IMR-90 (cell line): ENCODE results near the gene NIBAN1. TPM values are rescaled to one million over a fixed set of nuclear protein-coding genes. Genes with fewer than 3 reads are reported as not detected.

Experiments
- ATAC-seq: fragments of 200-7000 bp; cut with Tn5 transposase; 2 replicates; pipeline ENCODE4 v1.9.1; 2020; ENCODE audit warnings: low read depth, mild to moderate bottlenecking, moderate library complexity
- BruUV-seq: library from RNA; stranded (reverse); fragments of 400-500 nt; replicated peaks from 2 replicates; lab custom pipeline; 2021; lab: Mats Ljungman, UMichigan
- CTCF ChIA-PET: fragments of 300-600 bp; formaldehyde crosslinking; extraction: SDS; loops from one replicate; lab custom pipeline; 2021; ENCODE audit warnings: antibody characterized with exemption; lab: Yijun Ruan, JAX
- POLR2A ChIA-PET: fragments of 300-600 bp; sonication (Branson Sonifier 250); formaldehyde crosslinking; loops from one replicate; lab custom pipeline; 2022; ENCODE audit warnings: antibody characterized with exemption; ENCODE audit not compliant: unreplicated experiment; lab: Charles Lee
- DNase-seq: peaks from one replicate; pipeline ENCODE4 v3.0.0; 2013
- H2AFZ ChIP-seq: replicated peaks from 2 replicates; pipeline ENCODE3; 2013; ENCODE audit warnings: low read length, mild to moderate bottlenecking; ENCODE audit not compliant: poor library complexity
- H2AK5ac ChIP-seq: 2 replicates; pipeline ENCODE4 v1.6.1; 2013; ENCODE audit warnings: low read depth, low read length, inconsistent platforms
- H2AK9ac ChIP-seq: replicated peaks from 2 replicates; pipeline ENCODE3; 2013; ENCODE audit warnings: mild to moderate bottlenecking, low read depth, low read length, moderate library complexity; ENCODE audit not compliant: poor library complexity
- H2BK120ac ChIP-seq: 2 replicates; pipeline ENCODE4 v1.6.1; 2013; ENCODE audit warnings: low read depth, low read length, inconsistent platforms
- H2BK15ac ChIP-seq: 3 replicates; pipeline ENCODE4 v1.6.1; 2013; ENCODE audit warnings: low read depth, low read length, inconsistent platforms
- H2BK20ac ChIP-seq: 2 replicates; pipeline ENCODE4 v1.6.1; 2013; ENCODE audit warnings: low read depth, mild to moderate bottlenecking, inconsistent platforms, low read length, moderate library complexity
- H2BK5ac ChIP-seq: 2 replicates; pipeline ENCODE4 v1.6.1; 2013; ENCODE audit warnings: mild to moderate bottlenecking, low read depth, low read length, inconsistent platforms; ENCODE audit not compliant: poor library complexity, severe bottlenecking
- H3K14ac ChIP-seq: replicated peaks from 2 replicates; pipeline ENCODE4 v1.6.1; 2013; ENCODE audit warnings: low read depth, low read length, inconsistent platforms
- H3K18ac ChIP-seq: 2 replicates; pipeline ENCODE4 v1.6.1; 2013; ENCODE audit warnings: low read depth, low read length, control low read depth
- H3K23ac ChIP-seq: 2 replicates; pipeline ENCODE4 v1.6.1; 2013; ENCODE audit warnings: low read depth, low read length, inconsistent platforms
- H3K27ac ChIP-seq: 2 replicates; pipeline ENCODE4 v1.5.1; 2013; ENCODE audit warnings: mild to moderate bottlenecking, control low read depth, low read length; ENCODE audit not compliant: insufficient read depth
- H3K27me3 ChIP-seq: 2 replicates; pipeline ENCODE4 v1.6.1; 2013; ENCODE audit warnings: low read length; ENCODE audit not compliant: control insufficient read depth, insufficient read depth
- H3K36me3 ChIP-seq: 2 replicates; pipeline ENCODE4 v1.6.1; 2013; ENCODE audit warnings: low read length, mixed read lengths; ENCODE audit not compliant: control insufficient read depth, insufficient read depth
- H3K4ac ChIP-seq: 2 replicates; pipeline ENCODE4 v1.6.1; 2013; ENCODE audit warnings: low read depth, low read length, inconsistent platforms
- H3K4me1 ChIP-seq: 2 replicates; pipeline ENCODE4 v1.6.1; 2013; ENCODE audit warnings: low read length, mixed read lengths; ENCODE audit not compliant: control insufficient read depth, insufficient read depth
- H3K4me2 ChIP-seq: 2 replicates; pipeline ENCODE4 v1.6.1; 2013; ENCODE audit warnings: low read depth, mild to moderate bottlenecking, control low read depth, low read length, moderate library complexity
- H3K4me3 ChIP-seq: 2 replicates; pipeline ENCODE4 v1.5.1; 2013; ENCODE audit warnings: low read depth, mild to moderate bottlenecking, control low read depth, low read length, moderate library complexity; ENCODE audit not compliant: insufficient read depth
- H3K56ac ChIP-seq: 2 replicates; pipeline ENCODE4 v1.6.1; 2013; ENCODE audit warnings: low read length, inconsistent platforms; ENCODE audit not compliant: insufficient read depth; ENCODE audit errors: extremely low read depth
- H3K79me1 ChIP-seq, 2 experiments: 2 replicates each; pipeline ENCODE4 v1.6.1; 2013; ENCODE audit warnings: low read length in 2 of 2, inconsistent platforms in 1 of 2, low read depth in 1 of 2
- H3K9ac ChIP-seq: 2 replicates; pipeline ENCODE4 v1.6.1; 2013; ENCODE audit warnings: low read depth, low read length, control low read depth
- H3K9me1 ChIP-seq: 2 replicates; pipeline ENCODE4 v1.6.1; 2013; ENCODE audit warnings: low read length, inconsistent platforms; ENCODE audit not compliant: insufficient read depth
- H3K9me3 ChIP-seq: 2 replicates; pipeline ENCODE4 v1.6.1; 2013; ENCODE audit warnings: low read length; ENCODE audit not compliant: control insufficient read depth, insufficient read depth
- H4K20me1 ChIP-seq: 2 replicates; pipeline ENCODE4 v1.6.1; 2013; ENCODE audit warnings: low read length, inconsistent platforms; ENCODE audit not compliant: insufficient read depth
- H4K5ac ChIP-seq: 2 replicates; pipeline ENCODE4 v1.6.1; 2013; ENCODE audit warnings: mild to moderate bottlenecking, low read depth, low read length, control low read depth
- H4K8ac ChIP-seq, 2 experiments: 2 replicates each; pipeline ENCODE4 v1.6.1; 2013; ENCODE audit warnings: low read depth in 2 of 2, low read length in 2 of 2, control low read depth in 1 of 2, inconsistent platforms in 1 of 2
- H4K91ac ChIP-seq: 2 replicates; pipeline ENCODE4 v1.6.1; 2013; ENCODE audit warnings: low read depth, low read length, inconsistent platforms; ENCODE audit not compliant: insufficient read depth
- CTCF ChIP-seq: conservative IDR thresholded peaks from 2 replicates; pipeline ENCODE4 v1.5.1; 2012; ENCODE audit warnings: mild to moderate bottlenecking, low read depth, low read length, improper control_type of control experiment
- ELK1 ChIP-seq: fragments of 150-350 bp; IDR thresholded peaks from 2 replicates; pipeline ENCODE4 v1.6.1; 2016; ENCODE audit warnings: low read depth, mild to moderate bottlenecking, low read length, moderate library complexity, borderline replicate concordance
- FOS ChIP-seq: fragments of 150-350 bp; IDR thresholded peaks from 2 replicates; pipeline ENCODE4 v1.6.1; 2016; ENCODE audit warnings: low read depth, low read length
- RAD21 ChIP-seq: IDR thresholded peaks from 2 replicates; pipeline ENCODE4 v1.6.1; 2012; ENCODE audit warnings: low read length, improper control_type of control experiment
- SMC3 ChIP-seq: fragments of 150-350 bp; IDR thresholded peaks from 2 replicates; pipeline ENCODE4 v1.6.1; 2016; ENCODE audit warnings: low read depth, mild to moderate bottlenecking, antibody characterized with exemption, low read length, moderate library complexity
- WGBS, 2 experiments: methylation state at CpG; one replicate each; pipeline versions ENCODE4 v1.1.5 to v1.1.7; 2013; ENCODE audit warnings: missing lambda C conversion rate in 2 of 2; ENCODE audit not compliant: insufficient read length in 1 of 2; ENCODE audit errors: extremely low coverage in 2 of 2; 5-methylcytosine and 5-hydroxymethylcytosine counted together
- dilution Hi-C: fragments of 300-500 bp; cut with HindIII; formaldehyde crosslinking; loops from one replicate; pipeline ENCODE4 v1.14.3; 2018; ENCODE audit warnings: low sequenced_read_pairs; ENCODE audit not compliant: unreplicated experiment
- in situ Hi-C: fragments of 300-500 bp; cut with MboI; formaldehyde crosslinking; loops from 3 replicates; pipeline ENCODE4 v1.14.3; 2019; ENCODE audit warnings: low sequenced_read_pairs, inconsistent platforms, mixed read lengths
- intact Hi-C: fragments of 100-400 bp; cut with micrococcal nuclease; formaldehyde crosslinking; loops from 2 replicates; pipeline ENCODE4 v1.10.0; 2022
- polyA plus RNA-seq, 3 experiments: library from polyadenylated mRNA; depleted of rRNA; stranded (reverse); fragments of >200 nt; gene quantifications; 2 replicates each; pipeline ENCODE4 v1.2.3, GENCODE V29; 2012; ENCODE audit warnings: low replicate concordance in 1 of 3
- total RNA-seq: library from RNA; depleted of rRNA; stranded (reverse); fragments of >200 nt; gene quantifications from 2 replicates; pipeline ENCODE4 v1.2.3, GENCODE V29; 2012

The NIBAN1 gene
- total and polyA plus RNA-seq, 2 of the 4 experiments (the other 2 are of a cell fraction): 4.0 to 10.0 TPM

GRCh38 chr1:184986250-184986649, 11.9 kb upstream of the NIBAN1 start:
- ATAC-seq (peak; percentile 63), DNase-seq (peak; percentile 49)
- H2AK5ac ChIP-seq: no peak overlapping the region
- no peak overlapping the region for H3K27ac ChIP-seq
- no peak overlapping the region for H3K14ac ChIP-seq
- H2BK120ac ChIP-seq: no peak overlapping the region
- no peaks in the 10 kb centered on the region for H3K36me3 ChIP-seq
- WGBS, 2 experiments: 24% methylated on average over 3 of the region's 5 CpGs; no CpG with 5 or more reads in 1 of the 2 experiments
- no peaks in the 10 kb centered on the region for H3K9me3 ChIP-seq
- ChIA-PET CTCF (interaction anchor here (0.7 to 1.7 kb wide), 3 partner anchors 181 to 695 kb away, joined by 3 to 9 read pairs (median 6); no protein-coding TSS in a partner anchor), POLR2A (no interaction called here)
- dilution Hi-C loops (loop anchor here (25.0 kb wide), 1 partner anchor 174 kb away; no protein-coding TSS in a partner anchor), in situ Hi-C loops (loop anchor here (25.0 kb wide), 1 partner anchor 176 kb away; the partner anchor contains the start of genes SWT1 and TRMT1L), intact Hi-C loops (loop anchor here (1.0 to 5.0 kb wide), 2 partner anchors 184 to 686 kb away; no protein-coding TSS in a partner anchor)
- no peak overlapping the region for H4K8ac ChIP-seq
- H3K56ac ChIP-seq: no peak overlapping the region
- H3K23ac ChIP-seq: no peak overlapping the region
- H2BK20ac ChIP-seq: no peak overlapping the region
- no peaks in the 10 kb centered on the region; the same call in 1 of the 2 replicates for H3K27me3 ChIP-seq
- no peak overlapping the region for H3K4me3 ChIP-seq
- H3K18ac ChIP-seq: no peak overlapping the region
- H2BK5ac ChIP-seq: no peak overlapping the region
- H2AFZ ChIP-seq: peak overlapping the region; percentile 54
- no peaks in the 10 kb centered on the region for H4K20me1 ChIP-seq
- H4K91ac ChIP-seq: no peak overlapping the region
- H3K79me1 ChIP-seq: no peaks in the 10 kb centered on the region
- no peaks in the 10 kb centered on the region for H3K4me1 ChIP-seq
- no TSS peak for BruUV-seq
- no peak overlapping the region for H3K4me2 ChIP-seq
- no peaks in the 10 kb centered on the region for H3K9me1 ChIP-seq
- H3K9ac ChIP-seq: no peak overlapping the region
- H4K5ac ChIP-seq: no peak overlapping the region
- TF ChIP-seq FOS (no peak), CTCF (peak; percentile 53), SMC3 (peak; percentile 32), RAD21 (peak; percentile 64), ELK1 (no peak)
- H2AK9ac ChIP-seq: peak overlapping the region; percentile 86
- H3K4ac ChIP-seq: no peak overlapping the region
- no peak overlapping the region for H2BK15ac ChIP-seq
